HG03571 (cell line): ENCODE results near the gene RYK.
A peak's percentile ranks its signal among the peaks of the same experiment; 100 is the strongest.
"Not testable (repeated sequence)": the region's sequence is repeated elsewhere in the genome, so short reads cannot be mapped to it uniquely, and the experiment has no call there.

Experiments used
- ATAC-seq: cut with Tn5 transposase; IDR thresholded peaks from one replicate; pipeline ENCODE4 v1.9.1; 2021; ENCODE audit not compliant: unreplicated experiment

RYK gene

GRCh38 chr3:134222835-134223234 lies 27.8 kb downstream of the RYK start:
- ATAC-seq, result no peak

- no peak for ATAC-seq
Observed at GRCh38 chr3:134216851-134217250, 33.8 kb downstream of the RYK start.

- no peak for ATAC-seq
Observed at GRCh38 chr3:134216191-134216764, 34.4 kb downstream of the RYK start.

- ATAC-seq, result peak; percentile 35
Observed at GRCh38 chr3:134214239-134214638, 36.4 kb downstream of the RYK start.

- peak; percentile 62 for ATAC-seq
Observed at GRCh38 chr3:134212967-134213665, 37.5 kb downstream of the RYK start.

GRCh38 chr3:134211797-134212196 lies 38.9 kb downstream of the RYK start:
- ATAC-seq, result no peak

- ATAC-seq, result no peak
Observed at GRCh38 chr3:134205451-134205850, 45.2 kb downstream of the RYK start.

- no peak for ATAC-seq
Observed at GRCh38 chr3:134201201-134202130, 49.2 kb downstream of the RYK start.

- ATAC-seq, result not testable (repeated sequence)
Observed at GRCh38 chr3:134199880-134200279, 50.8 kb downstream of the RYK start.

GRCh38 chr3:134199240-134199639 lies 51.4 kb downstream of the RYK start:
- no peak for ATAC-seq

GRCh38 chr3:134198414-134198813 lies 52.2 kb downstream of the RYK start:
- no peak for ATAC-seq

- ATAC-seq, result no peak
Observed at GRCh38 chr3:134197681-134198261, 52.9 kb downstream of the RYK start.

- ATAC-seq, result no peak
Observed at GRCh38 chr3:134194247-134194646, 56.4 kb downstream of the RYK start.

- ATAC-seq, result no peak
Observed at GRCh38 chr3:134190250-134190649, 60.4 kb downstream of the RYK start.

- no peak for ATAC-seq
Observed at GRCh38 chr3:134189849-134190248, 60.8 kb downstream of the RYK start.

- ATAC-seq, result no peak
Observed at GRCh38 chr3:134186391-134186790, 64.3 kb downstream of the RYK start.

- no peak for ATAC-seq
Observed at GRCh38 chr3:134180761-134181160, 69.9 kb downstream of the RYK start.

- ATAC-seq, result no peak
Observed at GRCh38 chr3:134179508-134179907, 71.2 kb downstream of the RYK start.

- no peak for ATAC-seq
Observed at GRCh38 chr3:134163096-134163495, 87.6 kb downstream of the RYK start.

GRCh38 chr3:134161898-134162615 lies 88.6 kb downstream of the RYK start:
- no peak for ATAC-seq

GRCh38 chr3:134155446-134155845 lies 95.2 kb downstream of the RYK start:
- no peak for ATAC-seq
